Adrenal gland (tissue), 12 donors: Measurements from ENCODE around the gene PERM1. TPM values are rescaled to one million over a fixed set of nuclear protein-coding genes. Genes with fewer than 3 reads are reported as not detected.

Experiments
- DNase-seq, 7 donors: peaks; one replicate each; pipeline ENCODE4 v3.0.0-alpha.2; 2019 to 2020
- H3K27ac ChIP-seq, 5 donors: fragments of 200-600 bp; sonication (generic) in 4 of 5; 1 replicate in 3 of 5; 2 replicates in 2 of 5; pipeline versions ENCODE4 v1.5.1 to v1.8.0; 2016 to 2020; ENCODE audit warnings: mild to moderate bottlenecking in 1 of 5
- H3K27me3 ChIP-seq: fragments of 200-600 bp; 2 replicates; pipeline ENCODE4 v1.8.0; 2021
- H3K36me3 ChIP-seq, 2 donors: fragments of 200-600 bp; replicated peaks in 1 of 2; 1 replicate in 1 of 2; 2 replicates in 1 of 2; pipeline versions ENCODE4 v1.5.1 to v1.8.0; 2018 to 2022
- H3K4me1 ChIP-seq, 2 donors: fragments of 200-600 bp; replicated peaks in 1 of 2; 1 replicate in 1 of 2; 2 replicates in 1 of 2; pipeline versions ENCODE4 v1.5.1 to v1.8.0; 2018 to 2021
- H3K4me3 ChIP-seq, 4 donors: fragments of 200-600 bp; sonication (generic) in 3 of 4; one replicate each; pipeline ENCODE4 v1.5.1; 2016 to 2018
- H3K9me3 ChIP-seq, 3 donors: fragments of 200-600 bp; sonication (generic) in 1 of 3; replicated peaks in 1 of 3; 1 replicate in 2 of 3; 2 replicates in 1 of 3; pipeline versions ENCODE4 v1.5.1 to v1.8.0; 2016 to 2021
- CTCF ChIP-seq, 6 experiments: fragments of 450-650 bp in 4 of 6; fragments of 200-600 bp in 2 of 6; sonication (generic) in 1 of 6; IDR thresholded peaks; 1 replicate in 5 of 6; 2 replicates in 1 of 6; pipeline versions ENCODE4 v1.5.1 to v1.8.0; 2016 to 2021; ENCODE audit warnings: antibody characterized with exemption in 6 of 6, mild to moderate bottlenecking in 2 of 6, moderate library complexity in 1 of 6
- POLR2A ChIP-seq, 2 donors: fragments of 450-650 bp; IDR thresholded peaks; one replicate each; pipeline ENCODE4 v1.6.1; 2017; ENCODE audit warnings: antibody characterized with exemption in 2 of 2, mild to moderate bottlenecking in 2 of 2, moderate library complexity in 1 of 2
- WGBS, 4 donors: extraction: QIAGEN DNeasy Blood & Tissue Kit in 2 of 4; methylation state at CpG; one replicate each; pipeline versions ENCODE4 v1.1.5 to v1.1.7; 2013 to 2017; 5-methylcytosine and 5-hydroxymethylcytosine counted together
- intact Hi-C, 2 donors: fragments of 100-400 bp; cut with DNase I; formaldehyde crosslinking; loops; one replicate each; pipeline versions ENCODE4 v1.14.1 to v1.15.0; 2022 to 2023
- polyA plus RNA-seq, 3 donors: library from polyadenylated mRNA; stranded (reverse); fragments of 200-250 nt in 2 of 3; fragments of 350-450 nt in 1 of 3; fragmentation: Illumina TruSeq in 1 of 3; extraction: RNeasy Lipid Tissue Mini Kit (QIAGEN cat#74804) in 1 of 3; gene quantifications; one replicate each; pipeline ENCODE4 v1.2.3, GENCODE V29; 2013 to 2014
- total RNA-seq, 9 donors: library from RNA; depleted of rRNA in 4 of 9; stranded (reverse); fragments of >200 nt in 4 of 9; fragments of 120-200 nt in 1 of 9; fragmentation: NEBNext Ultra II Directional in 1 of 9; extraction: Animal tissue kit (Norgen Biotek cat#: 25700) in 1 of 9; gene quantifications; one replicate each; pipeline versions ENCODE4 v1.1.0 to v1.2.4, GENCODE V29; 2013 to 2023
- donor health status: healthy with polysubstance abuse.
- donor health status: Bipolar disorder and iron deficiency.
- donor health status: DM: yes; HTN: yes; CAD: no.
- donor health status: DM: no; HTN: no; CAD: no.
- donor health status: DM: no; HTN: no; CAD: no.
- donor health status: DM: yes; HTN: yes; CAD: no.

The PERM1 gene
- total and polyA plus RNA-seq, 12 donors, result 0.13 to 0.88 (median 0.25) TPM; not detected in 5

- intact Hi-C loops, result loop anchor here in 1 of 2 donors (10.0 kb wide), 1 partner anchor 314 kb away; no protein-coding TSS in a partner anchor
- Histone ChIP-seq H3K4me1 (no peaks in the 10 kb centered on the region), H3K27ac (no peak overlapping the region), H3K4me3 (no peak overlapping the region), H3K27me3 (peaks cover 31% of the 10 kb centered on the region), H3K9me3 (no peaks in the 10 kb centered on the region), H3K36me3 (no peaks in the 10 kb centered on the region)
- DNase-seq, result no peak
- 62 to 78% (median 75%) methylated on average over 20 to 35 of the region's 35 CpGs for WGBS, 4 donors
- TF ChIP-seq POLR2A (IDR thresholded peaks at IDR 0.05) (no peak), CTCF (IDR thresholded peaks at IDR 0.05) (no peak)
Observed at GRCh38 chr1:980602-981395, 1.1 kb downstream of the PERM1 start.

- WGBS, 4 donors, result 82 to 86% (median 83%) methylated on average over 7 to 13 of the region's 13 CpGs; no CpG with 5 or more reads in 1 of the 4 donors
- Histone ChIP-seq H3K9me3 (no peaks in the 10 kb centered on the region), H3K27ac (no peak overlapping the region), H3K4me3 (no peak overlapping the region), H3K27me3 (peaks cover 37% of the 10 kb centered on the region), H3K36me3 (no peaks in the 10 kb centered on the region), H3K4me1 (no peaks in the 10 kb centered on the region)
- intact Hi-C loops, result loop anchor here in 1 of 2 donors (10.0 kb wide), 1 partner anchor 315 kb away; no protein-coding TSS in a partner anchor
- TF ChIP-seq POLR2A (IDR thresholded peaks at IDR 0.05), result no peak
- TF ChIP-seq CTCF (IDR thresholded peaks at IDR 0.05), result no peak
- DNase-seq, result no peak
Observed at GRCh38 chr1:980137-980571, 1.7 kb downstream of the PERM1 start.

- no peak overlapping the region for H3K27ac ChIP-seq
- intact Hi-C loops, result loop anchor here (10.0 kb wide), 2 partner anchors 75 to 315 kb away; no protein-coding TSS in a partner anchor
- TF ChIP-seq POLR2A (IDR thresholded peaks at IDR 0.05), result no peak
- no peak for TF ChIP-seq CTCF (IDR thresholded peaks at IDR 0.05)
- WGBS, 4 donors, result 81 to 96% (median 91%) methylated on average over 5 to 9 of the region's 9 CpGs
- no peaks in the 10 kb centered on the region for H3K36me3 ChIP-seq
- no peaks in the 10 kb centered on the region for H3K9me3 ChIP-seq
- H3K27me3 ChIP-seq, result peaks cover 36% of the 10 kb centered on the region
- no peak for DNase-seq
- no peaks in the 10 kb centered on the region for H3K4me1 ChIP-seq
- H3K4me3 ChIP-seq, result no peak overlapping the region
Observed at GRCh38 chr1:979744-980072, 2.2 kb downstream of the PERM1 start.

- WGBS, 4 donors, result 82 to 87% (median 86%) methylated on average over 27 to 60 of the region's 60 CpGs
- H3K4me1 ChIP-seq, result no peaks in the 10 kb centered on the region
- H3K36me3 ChIP-seq, result no peaks in the 10 kb centered on the region
- peaks cover 40% of the 10 kb centered on the region for H3K27me3 ChIP-seq
- TF ChIP-seq CTCF (IDR thresholded peaks at IDR 0.05) (no peak), POLR2A (IDR thresholded peaks at IDR 0.05) (no peak)
- intact Hi-C loops, result loop anchor here in 1 of 2 donors (10.0 kb wide), 1 partner anchor 74 kb away; no protein-coding TSS in a partner anchor
- H3K27ac ChIP-seq, result no peak overlapping the region
- no peak for DNase-seq
- no peak overlapping the region for H3K4me3 ChIP-seq
- H3K9me3 ChIP-seq, result no peaks in the 10 kb centered on the region
Observed at GRCh38 chr1:978835-979743, 2.8 kb downstream of the PERM1 start.
